Measurements from ENCODE around the gene GSC.

DNA sequence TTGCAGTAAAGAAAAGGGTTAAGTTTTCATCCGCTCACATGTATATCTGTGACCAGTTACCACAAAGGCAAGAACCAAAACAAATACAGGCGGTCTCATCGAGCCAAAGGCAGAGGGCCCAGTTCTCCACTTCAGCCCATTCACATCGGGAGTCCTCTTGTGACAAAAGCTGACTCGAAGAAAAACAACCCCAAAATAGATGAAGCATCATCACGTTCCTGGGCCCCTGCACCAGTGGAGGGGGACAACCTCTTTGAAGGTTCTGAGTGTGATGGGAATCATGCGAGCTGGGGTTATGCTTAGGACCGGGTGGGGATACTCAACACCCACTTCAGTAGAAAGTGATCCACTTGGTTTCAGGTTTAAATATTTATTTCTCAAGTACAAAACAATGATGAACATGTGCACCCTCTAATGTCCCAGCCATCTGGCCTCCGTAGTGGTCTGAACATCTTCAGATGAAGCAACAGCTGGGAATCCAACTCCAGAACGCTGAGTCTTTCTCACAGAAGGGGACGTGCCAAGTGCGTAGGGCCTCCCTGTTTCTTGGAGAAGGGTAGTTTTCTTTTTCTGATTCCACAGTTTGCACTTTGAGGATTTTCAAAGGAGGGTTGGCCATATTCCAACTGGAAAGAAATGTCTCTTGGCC is 8.4 kb downstream of the GSC start:
- TF ChIP-seq POLR2A (IDR thresholded peaks at IDR 0.05; ENCODE audit: low read depth, low read length) (no peak), CEBPB (IDR thresholded peaks at IDR 0.05; ENCODE audit: low read depth, low read length) (no peak), FOS (IDR thresholded peaks at IDR 0.05; ENCODE audit: low read depth, low read length) (no peak), NFE2L2 (IDR thresholded peaks at IDR 0.05; ENCODE audit: low read depth, low read length) (no peak), RAD21 (IDR thresholded peaks at IDR 0.05; ENCODE audit: low read length) (no peak), RCOR1 (IDR thresholded peaks at IDR 0.05; ENCODE audit: insufficient replicate concordance, low read length) (no peak), BHLHE40 (IDR thresholded peaks at IDR 0.05; ENCODE audit: low read depth, low read length) (no peak), MAZ (IDR thresholded peaks at IDR 0.05; ENCODE audit: borderline replicate concordance, low read depth, low read length) (no peak)
- TF ChIP-seq, protein P1, sequence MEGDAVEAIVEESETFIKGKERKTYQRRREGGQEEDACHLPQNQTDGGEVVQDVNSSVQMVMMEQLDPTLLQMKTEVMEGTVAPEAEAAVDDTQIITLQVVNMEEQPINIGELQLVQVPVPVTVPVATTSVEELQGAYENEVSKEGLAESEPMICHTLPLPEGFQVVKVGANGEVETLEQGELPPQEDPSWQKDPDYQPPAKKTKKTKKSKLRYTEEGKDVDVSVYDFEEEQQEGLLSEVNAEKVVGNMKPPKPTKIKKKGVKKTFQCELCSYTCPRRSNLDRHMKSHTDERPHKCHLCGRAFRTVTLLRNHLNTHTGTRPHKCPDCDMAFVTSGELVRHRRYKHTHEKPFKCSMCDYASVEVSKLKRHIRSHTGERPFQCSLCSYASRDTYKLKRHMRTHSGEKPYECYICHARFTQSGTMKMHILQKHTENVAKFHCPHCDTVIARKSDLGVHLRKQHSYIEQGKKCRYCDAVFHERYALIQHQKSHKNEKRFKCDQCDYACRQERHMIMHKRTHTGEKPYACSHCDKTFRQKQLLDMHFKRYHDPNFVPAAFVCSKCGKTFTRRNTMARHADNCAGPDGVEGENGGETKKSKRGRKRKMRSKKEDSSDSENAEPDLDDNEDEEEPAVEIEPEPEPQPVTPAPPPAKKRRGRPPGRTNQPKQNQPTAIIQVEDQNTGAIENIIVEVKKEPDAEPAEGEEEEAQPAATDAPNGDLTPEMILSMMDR (conservative IDR thresholded peaks at IDR 0.05; ENCODE audit: low read depth, low read length): no peak
- TF ChIP-seq, protein P2, sequence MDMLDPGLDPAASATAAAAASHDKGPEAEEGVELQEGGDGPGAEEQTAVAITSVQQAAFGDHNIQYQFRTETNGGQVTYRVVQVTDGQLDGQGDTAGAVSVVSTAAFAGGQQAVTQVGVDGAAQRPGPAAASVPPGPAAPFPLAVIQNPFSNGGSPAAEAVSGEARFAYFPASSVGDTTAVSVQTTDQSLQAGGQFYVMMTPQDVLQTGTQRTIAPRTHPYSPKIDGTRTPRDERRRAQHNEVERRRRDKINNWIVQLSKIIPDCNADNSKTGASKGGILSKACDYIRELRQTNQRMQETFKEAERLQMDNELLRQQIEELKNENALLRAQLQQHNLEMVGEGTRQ (IDR thresholded peaks at IDR 0.05; ENCODE audit: low read depth, low read length): no peak
- TF ChIP-seq, protein P3, sequence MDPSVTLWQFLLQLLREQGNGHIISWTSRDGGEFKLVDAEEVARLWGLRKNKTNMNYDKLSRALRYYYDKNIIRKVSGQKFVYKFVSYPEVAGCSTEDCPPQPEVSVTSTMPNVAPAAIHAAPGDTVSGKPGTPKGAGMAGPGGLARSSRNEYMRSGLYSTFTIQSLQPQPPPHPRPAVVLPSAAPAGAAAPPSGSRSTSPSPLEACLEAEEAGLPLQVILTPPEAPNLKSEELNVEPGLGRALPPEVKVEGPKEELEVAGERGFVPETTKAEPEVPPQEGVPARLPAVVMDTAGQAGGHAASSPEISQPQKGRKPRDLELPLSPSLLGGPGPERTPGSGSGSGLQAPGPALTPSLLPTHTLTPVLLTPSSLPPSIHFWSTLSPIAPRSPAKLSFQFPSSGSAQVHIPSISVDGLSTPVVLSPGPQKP (IDR thresholded peaks at IDR 0.05; ENCODE audit: borderline replicate concordance, low read depth, low read length): no peak

Measured in IMR-90 (cell line).